PC-9 (cell line): ENCODE data around the gene BCL11A.

Experiments used
- EZH2 ChIP-seq: fragments of 200-600 bp; sonication (generic); IDR thresholded peaks from 2 replicates; pipeline ENCODE4 v1.8.0; 2017; ENCODE audit warnings: antibody characterized with exemption, low read depth
- TF ChIP-seq, protein P1 (sequence below): fragments of 200-600 bp; sonication (generic); conservative IDR thresholded peaks from 2 replicates; pipeline ENCODE4 v1.6.1; 2017; ENCODE audit warnings: mixed run types, antibody characterized with exemption, mild to moderate bottlenecking, moderate library complexity

DNA sequence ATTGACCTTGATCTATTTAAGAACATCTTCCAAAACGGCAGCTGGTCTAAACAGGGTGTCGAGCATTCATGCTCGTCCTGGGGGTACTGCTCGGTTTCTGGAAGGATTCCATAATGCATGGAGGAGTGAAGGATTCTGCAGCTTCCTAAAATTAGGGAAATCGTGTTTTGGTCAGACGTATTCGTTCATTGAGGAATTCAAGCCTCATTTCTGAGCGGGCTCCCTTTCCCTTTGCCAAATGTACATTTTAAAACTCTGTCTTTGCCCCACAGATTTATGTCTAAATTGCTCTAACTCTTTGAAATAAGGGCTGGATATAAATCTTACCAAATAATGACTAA, 144.0 kb downstream of the BCL11A start:
- TF ChIP-seq, protein P1, sequence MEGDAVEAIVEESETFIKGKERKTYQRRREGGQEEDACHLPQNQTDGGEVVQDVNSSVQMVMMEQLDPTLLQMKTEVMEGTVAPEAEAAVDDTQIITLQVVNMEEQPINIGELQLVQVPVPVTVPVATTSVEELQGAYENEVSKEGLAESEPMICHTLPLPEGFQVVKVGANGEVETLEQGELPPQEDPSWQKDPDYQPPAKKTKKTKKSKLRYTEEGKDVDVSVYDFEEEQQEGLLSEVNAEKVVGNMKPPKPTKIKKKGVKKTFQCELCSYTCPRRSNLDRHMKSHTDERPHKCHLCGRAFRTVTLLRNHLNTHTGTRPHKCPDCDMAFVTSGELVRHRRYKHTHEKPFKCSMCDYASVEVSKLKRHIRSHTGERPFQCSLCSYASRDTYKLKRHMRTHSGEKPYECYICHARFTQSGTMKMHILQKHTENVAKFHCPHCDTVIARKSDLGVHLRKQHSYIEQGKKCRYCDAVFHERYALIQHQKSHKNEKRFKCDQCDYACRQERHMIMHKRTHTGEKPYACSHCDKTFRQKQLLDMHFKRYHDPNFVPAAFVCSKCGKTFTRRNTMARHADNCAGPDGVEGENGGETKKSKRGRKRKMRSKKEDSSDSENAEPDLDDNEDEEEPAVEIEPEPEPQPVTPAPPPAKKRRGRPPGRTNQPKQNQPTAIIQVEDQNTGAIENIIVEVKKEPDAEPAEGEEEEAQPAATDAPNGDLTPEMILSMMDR, result no peak
- TF ChIP-seq EZH2, result no peak
